T-helper 2 cell (primary cell): ENCODE data around the gene RAB11FIP4.

Experiments
- DNase-seq, 5 experiments: peaks; one replicate each; pipeline versions ENCODE4 v3.0.0 to v3.0.0-alpha.2; 2012 to 2022

Gene RAB11FIP4

GRCh38 chr17:31572341-31572740 is 180.9 kb downstream of the RAB11FIP4 start:
- no peak for DNase-seq

GRCh38 chr17:31573047-31573446 is 181.6 kb downstream of the RAB11FIP4 start:
- no peak for DNase-seq

GRCh38 chr17:31573861-31574260 is 182.4 kb downstream of the RAB11FIP4 start:
- no peak for DNase-seq

DNA sequence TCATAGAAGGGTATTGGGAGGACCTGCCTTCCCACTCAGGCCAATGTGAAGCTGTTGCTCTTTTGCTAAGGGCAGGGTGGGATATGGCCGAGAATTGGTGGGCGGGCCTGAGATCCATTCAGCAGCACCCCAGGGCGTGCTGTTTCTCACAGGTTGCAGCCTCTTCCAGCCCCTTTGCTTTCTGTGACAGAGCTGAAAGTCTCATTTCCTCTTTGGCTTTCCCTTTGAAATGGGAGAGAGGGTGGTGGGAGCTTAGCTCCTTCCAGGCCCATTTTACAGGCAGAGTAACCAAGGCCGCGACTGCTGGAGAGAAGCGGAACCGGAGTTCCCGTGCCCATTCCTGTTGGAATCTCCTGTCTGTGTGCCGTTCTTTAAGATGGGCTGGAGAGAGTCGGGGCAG is 183.0 kb downstream of the RAB11FIP4 start:
- no peak for DNase-seq

DNA sequence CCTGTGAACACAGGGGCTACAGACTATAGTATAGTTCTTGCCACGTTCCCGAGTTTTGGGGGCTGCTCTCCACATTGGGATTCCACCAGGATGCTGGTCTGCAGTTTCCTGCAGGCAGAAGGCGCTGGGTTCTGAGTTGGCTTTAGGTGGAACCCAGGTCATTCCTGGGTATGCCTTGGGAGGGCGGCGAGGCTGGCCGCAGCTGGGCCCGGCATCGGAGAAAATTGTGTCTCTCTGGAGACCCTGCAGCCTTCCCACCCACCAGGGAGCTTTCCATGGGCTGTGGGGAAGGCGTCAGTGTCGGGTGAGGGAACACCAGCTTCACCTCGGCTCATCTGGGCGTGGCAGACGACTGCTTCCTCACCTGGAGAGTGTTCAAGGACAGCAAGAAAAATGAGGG is 183.6 kb downstream of the RAB11FIP4 start:
- DNase-seq = no peak

DNA sequence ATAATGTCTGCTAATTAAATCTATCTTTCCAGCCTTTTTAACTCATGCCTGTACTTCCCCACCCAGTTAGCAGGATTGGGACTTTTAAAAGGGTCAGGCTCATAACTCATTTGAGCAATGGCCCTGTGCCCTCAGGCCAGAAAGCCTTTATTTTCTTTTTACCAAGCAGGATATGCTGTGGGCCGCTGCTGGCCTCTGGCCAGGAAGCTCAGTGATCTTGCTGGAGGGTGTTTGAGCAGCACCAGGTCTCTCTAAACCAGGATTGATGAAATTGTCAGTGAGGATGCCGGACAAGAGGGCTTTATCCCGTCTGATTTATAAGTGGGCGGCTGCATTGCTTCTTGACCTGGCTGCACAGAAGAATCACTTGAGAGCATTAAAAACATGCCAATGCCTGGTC is 187.8 kb downstream of the RAB11FIP4 start:
- no peak for DNase-seq

- DNase-seq = no peak
Measured at GRCh38 chr17:31580316-31580705, 188.8 kb downstream of the RAB11FIP4 start.

- DNase-seq = no peak
Measured at GRCh38 chr17:31580706-31581490, 189.4 kb downstream of the RAB11FIP4 start.

- DNase-seq = no peak
Measured at GRCh38 chr17:31581491-31581890, 190.0 kb downstream of the RAB11FIP4 start.

GRCh38 chr17:31582151-31582907 is 190.9 kb downstream of the RAB11FIP4 start:
- DNase-seq = no peak

- no peak for DNase-seq
Measured at GRCh38 chr17:31583772-31584356, 192.4 kb downstream of the RAB11FIP4 start.

DNA sequence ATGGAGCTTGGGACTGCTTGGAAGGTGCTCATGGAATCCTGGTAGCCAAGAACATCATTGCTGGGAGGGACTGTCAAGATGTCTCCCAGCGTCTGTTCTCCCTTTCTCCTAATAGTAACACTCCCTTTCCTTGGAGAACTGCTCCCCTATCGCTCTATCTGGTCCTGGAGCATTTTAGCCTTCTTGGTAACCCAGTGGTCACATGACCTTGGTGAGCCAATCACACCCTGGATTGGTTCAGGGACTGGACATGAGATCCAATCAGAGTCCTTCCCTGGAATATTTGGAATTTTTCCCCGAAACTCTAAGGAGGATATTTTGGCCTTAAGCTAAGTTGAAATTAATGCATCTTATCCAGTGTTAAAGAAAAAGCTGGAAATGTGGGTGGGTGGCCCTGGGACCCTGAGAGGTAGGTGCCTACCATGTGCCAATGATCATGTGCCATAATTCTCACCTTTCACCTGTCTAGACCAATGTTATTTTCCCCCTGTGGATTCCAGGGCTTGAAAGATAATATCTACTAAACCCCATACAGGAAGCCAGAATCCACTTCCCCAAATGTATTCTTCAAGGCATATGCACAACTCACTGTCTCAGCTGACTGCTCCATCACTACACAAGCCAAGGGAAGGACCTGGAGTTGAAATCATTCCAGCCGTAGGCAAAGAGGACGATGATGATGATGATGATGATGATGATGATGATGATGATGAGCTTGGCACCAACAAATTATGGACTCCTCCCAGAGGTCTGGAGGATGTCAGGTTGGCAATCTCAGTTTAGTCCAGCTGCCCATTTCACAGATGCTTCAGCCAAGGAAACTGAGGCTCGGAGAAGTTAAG is 193.2 kb downstream of the RAB11FIP4 start:
- no peak for DNase-seq

GRCh38 chr17:31585280-31585630 is 193.8 kb downstream of the RAB11FIP4 start:
- no peak for DNase-seq

GRCh38 chr17:31586946-31587345 is 195.5 kb downstream of the RAB11FIP4 start:
- no peak for DNase-seq

DNA sequence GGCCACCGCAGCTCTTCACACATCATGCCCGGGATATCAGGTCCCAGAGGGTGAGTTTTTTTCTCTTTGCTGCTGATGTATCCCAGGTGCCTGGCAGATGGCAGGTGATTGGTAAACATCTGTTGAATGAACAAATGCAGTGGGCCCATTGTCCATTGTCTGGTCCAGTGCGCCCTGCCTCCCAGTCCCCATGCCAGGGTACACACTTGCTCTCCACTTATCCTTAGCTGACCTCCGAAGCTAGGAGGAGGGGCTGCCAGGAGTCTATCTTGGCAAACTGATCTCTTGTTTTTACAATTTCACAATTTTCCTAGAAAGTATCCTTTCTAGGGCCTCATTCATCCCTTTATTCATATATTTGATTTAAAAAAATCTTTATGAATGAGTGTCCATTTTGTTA is 196.0 kb downstream of the RAB11FIP4 start:
- DNase-seq = no peak
